ENCODE data around the gene HSD3B1.
"Not testable (repeated sequence)": the region's sequence is repeated elsewhere in the genome, so short reads cannot be mapped to it uniquely, and the experiment has no call there.

HSD3B1 gene

GRCh38 chr1:119515221-119515620 lies 8.2 kb downstream of the HSD3B1 start:
- no peak for TF ChIP-seq CTCF (IDR thresholded peaks at IDR 0.05; ENCODE audit: low read depth, low read length)
- H3K4me3 ChIP-seq (replicated peaks in 1 of 2; ENCODE audit: low read depth in 2 of 2, low read length in 2 of 2), result no peak overlapping the region
- no peak for DNase-seq (ENCODE audit: low read depth in 2 of 2)

DNA sequence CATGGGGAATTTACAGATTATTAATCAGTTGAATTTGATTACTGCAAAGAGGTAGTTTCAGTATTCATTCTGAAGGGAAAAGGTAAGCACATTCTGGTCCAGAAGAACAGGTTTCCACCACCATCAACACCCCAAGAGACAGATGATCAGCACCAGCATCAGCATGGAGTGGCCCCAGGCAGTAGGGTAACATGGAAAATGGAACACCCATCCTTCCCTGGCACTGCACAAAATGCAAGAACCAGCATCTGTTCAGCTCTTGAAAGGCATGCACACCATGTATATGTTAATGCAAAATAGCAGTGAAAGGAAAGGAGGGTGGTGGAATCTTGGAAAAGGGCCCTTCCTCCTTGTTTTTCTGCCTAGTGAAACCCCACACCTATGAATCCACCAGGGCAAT lies 9.2 kb downstream of the HSD3B1 start:
- no peak for TF ChIP-seq CTCF (IDR thresholded peaks at IDR 0.05; ENCODE audit: low read depth, low read length)
- no peak for DNase-seq (ENCODE audit: low read depth in 2 of 2)
- H3K4me3 ChIP-seq (replicated peaks in 1 of 2; ENCODE audit: low read depth in 2 of 2, low read length in 2 of 2), result no peak overlapping the region

- TF ChIP-seq CTCF (IDR thresholded peaks at IDR 0.05; ENCODE audit: low read depth, low read length), result no peak
- H3K4me3 ChIP-seq (replicated peaks in 1 of 2; ENCODE audit: low read depth in 2 of 2, low read length in 2 of 2), result no peak overlapping the region
- no peak for DNase-seq (ENCODE audit: low read depth in 2 of 2)
Measured at GRCh38 chr1:119516680-119517079, 9.7 kb downstream of the HSD3B1 start.

DNA sequence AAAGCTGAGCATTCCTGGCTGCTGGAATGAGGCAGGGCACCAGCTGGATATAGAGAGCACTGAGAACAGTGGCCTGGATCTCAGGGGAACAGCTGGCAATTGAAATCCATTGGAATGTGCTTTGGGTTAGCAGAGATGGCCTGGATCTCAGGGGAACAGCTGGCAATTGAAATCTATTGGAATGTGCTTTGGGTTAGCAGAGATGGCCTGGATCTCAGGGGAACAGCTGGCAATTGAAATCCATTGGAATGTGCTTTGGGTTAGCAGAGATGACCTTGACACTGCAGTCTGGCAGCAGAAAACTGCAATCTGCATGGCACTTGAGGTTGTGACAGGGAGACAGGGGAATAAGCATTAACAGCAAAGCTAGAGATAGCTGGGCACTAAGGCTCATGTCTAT lies 10.7 kb downstream of the HSD3B1 start:
- DNase-seq (ENCODE audit: low read depth in 2 of 2); H3K4me3 ChIP-seq (replicated peaks in 1 of 2; ENCODE audit: low read depth in 2 of 2, low read length in 2 of 2): not testable (repeated sequence)

DNA sequence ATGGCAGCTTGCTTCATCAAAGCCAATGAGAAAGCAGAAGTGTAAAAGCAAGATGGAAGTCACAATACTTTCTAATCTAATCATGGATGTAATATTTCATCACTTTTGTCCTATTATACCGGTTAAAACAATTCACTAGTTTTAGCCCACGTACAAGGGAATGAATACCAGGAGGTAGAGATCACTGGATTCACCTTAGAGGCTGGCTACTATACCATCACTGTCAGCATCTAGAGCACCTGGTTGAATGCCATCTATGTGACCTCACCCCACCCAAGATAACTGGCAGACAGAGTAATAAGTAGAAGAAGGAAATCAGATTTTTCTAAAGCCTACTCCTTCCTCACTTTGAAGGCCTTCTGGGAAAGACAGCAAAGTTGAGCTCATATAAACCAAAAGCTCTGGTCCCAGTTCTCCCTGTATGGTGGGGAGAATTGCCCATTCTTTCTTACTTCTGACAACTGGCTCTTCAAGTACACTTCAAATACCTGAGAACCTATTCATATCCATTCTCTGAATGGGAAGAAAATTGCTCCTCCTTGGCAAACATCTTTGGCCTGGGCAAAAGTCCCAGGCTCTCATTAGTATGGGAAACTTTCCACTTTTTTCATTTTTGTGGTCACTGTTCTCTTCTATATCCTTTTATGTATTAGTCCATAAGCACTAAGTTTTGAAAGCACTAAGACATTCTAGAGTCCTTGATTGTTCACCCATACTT lies 24.8 kb downstream of the HSD3B1 start:
- H3K4me3 ChIP-seq (replicated peaks in 1 of 2; ENCODE audit: low read depth in 2 of 2, low read length in 2 of 2), result no peak overlapping the region
- TF ChIP-seq CTCF (IDR thresholded peaks at IDR 0.05; ENCODE audit: low read depth, low read length), result no peak
- no peak for DNase-seq (ENCODE audit: low read depth in 2 of 2)

DNA sequence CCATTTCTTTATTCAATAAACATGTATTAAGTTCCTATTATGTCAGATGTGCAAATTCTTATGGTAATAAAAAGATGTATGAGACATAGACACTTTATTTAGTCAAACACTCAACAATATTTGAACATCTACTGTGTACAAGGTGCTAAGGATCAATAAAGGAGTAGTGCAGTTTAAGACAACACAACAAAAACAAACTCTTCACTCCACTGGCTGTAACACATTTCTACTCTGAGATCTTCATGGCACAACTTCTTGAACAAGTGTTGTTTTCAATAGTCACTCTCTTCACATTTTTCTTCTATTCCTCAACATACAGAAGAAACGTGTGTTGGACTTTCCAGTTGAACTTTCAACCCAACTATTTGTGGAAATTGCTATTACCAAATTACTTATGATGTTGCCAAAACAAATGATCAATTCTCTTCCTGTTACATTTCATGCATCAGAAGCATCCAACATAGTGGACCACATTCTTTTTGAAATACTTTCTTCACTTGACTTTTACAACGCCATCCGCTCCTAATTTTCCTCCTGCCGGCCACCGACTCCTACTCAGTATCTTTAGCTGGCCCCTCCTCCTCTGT lies 25.4 kb downstream of the HSD3B1 start:
- H3K4me3 ChIP-seq (replicated peaks in 1 of 2; ENCODE audit: low read depth in 2 of 2, low read length in 2 of 2), result no peak overlapping the region
- no peak for TF ChIP-seq CTCF (IDR thresholded peaks at IDR 0.05; ENCODE audit: low read depth, low read length)
- DNase-seq (ENCODE audit: low read depth in 2 of 2), result no peak

DNA sequence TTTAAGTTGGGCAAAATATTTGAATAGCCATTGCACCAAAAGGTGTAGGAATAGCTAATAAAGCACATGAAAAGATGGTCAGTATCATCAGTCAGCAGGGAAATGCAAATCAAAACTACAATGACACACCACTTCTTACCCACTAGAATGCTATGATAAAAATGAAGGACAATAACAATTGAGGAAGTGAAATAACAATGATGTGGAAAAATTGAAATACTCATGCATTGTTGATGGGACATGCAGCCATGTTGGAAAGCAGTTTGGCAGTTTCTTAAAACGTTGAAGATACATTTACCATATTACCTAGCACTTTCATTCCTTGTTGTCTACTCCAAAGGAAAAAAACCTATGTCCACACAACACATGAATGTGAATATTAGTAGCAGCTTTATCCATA lies 28.4 kb downstream of the HSD3B1 start:
- no peak for TF ChIP-seq CTCF (IDR thresholded peaks at IDR 0.05; ENCODE audit: low read depth, low read length)
- no peak overlapping the region for H3K4me3 ChIP-seq (replicated peaks in 1 of 2; ENCODE audit: low read depth in 2 of 2, low read length in 2 of 2)
- DNase-seq (ENCODE audit: low read depth in 2 of 2), result peak in 1 of 2 donors; percentile 28
